ENCODE measurements around the gene RAD51B.

DNA sequence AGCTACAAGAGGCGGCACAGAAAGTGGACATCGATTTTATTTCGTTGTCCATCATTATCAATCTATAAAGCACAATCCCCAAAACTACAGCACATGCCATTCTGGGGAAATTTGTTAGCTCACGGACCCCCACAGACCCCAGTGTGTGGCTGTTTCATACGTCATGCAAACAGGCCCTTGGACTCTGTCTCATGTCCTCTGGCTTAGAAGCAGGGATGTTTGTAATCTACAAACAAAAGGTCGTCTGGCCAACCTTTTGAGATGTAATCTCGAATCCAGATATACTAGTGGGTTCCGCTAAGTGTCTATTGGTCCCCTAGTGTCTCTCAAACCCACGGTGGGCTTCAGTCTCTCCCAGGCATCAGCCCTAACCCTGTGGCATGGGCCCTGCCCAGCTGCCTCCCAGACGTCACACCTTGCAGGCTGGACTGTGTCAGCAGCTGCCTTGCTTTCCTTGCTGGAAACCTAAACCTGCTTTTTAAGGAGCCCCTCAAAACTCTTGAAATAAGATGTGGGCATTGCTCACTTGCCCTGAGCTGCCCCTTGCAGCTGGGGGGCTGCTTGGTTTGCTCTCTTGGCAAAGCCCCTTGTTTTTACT lies 752.4 kb downstream of the RAD51B start:
- TF ChIP-seq, protein P1, sequence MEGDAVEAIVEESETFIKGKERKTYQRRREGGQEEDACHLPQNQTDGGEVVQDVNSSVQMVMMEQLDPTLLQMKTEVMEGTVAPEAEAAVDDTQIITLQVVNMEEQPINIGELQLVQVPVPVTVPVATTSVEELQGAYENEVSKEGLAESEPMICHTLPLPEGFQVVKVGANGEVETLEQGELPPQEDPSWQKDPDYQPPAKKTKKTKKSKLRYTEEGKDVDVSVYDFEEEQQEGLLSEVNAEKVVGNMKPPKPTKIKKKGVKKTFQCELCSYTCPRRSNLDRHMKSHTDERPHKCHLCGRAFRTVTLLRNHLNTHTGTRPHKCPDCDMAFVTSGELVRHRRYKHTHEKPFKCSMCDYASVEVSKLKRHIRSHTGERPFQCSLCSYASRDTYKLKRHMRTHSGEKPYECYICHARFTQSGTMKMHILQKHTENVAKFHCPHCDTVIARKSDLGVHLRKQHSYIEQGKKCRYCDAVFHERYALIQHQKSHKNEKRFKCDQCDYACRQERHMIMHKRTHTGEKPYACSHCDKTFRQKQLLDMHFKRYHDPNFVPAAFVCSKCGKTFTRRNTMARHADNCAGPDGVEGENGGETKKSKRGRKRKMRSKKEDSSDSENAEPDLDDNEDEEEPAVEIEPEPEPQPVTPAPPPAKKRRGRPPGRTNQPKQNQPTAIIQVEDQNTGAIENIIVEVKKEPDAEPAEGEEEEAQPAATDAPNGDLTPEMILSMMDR (conservative IDR thresholded peaks at IDR 0.05 in 1 of 2, IDR thresholded peaks at IDR 0.05 in 1 of 2; ENCODE audit: low read depth in 1 of 2, low read length in 2 of 2): no peak
- TF ChIP-seq EZH2 (IDR thresholded peaks at IDR 0.05; ENCODE audit: low read length, missing control alignments): no peak
